ENCODE results near the gene ZNF22.

The ZNF22 gene

GRCh38 chr10:44961931-44962750 is 38.6 kb upstream of the ZNF22 start:
- TF ChIP-seq, protein P1, sequence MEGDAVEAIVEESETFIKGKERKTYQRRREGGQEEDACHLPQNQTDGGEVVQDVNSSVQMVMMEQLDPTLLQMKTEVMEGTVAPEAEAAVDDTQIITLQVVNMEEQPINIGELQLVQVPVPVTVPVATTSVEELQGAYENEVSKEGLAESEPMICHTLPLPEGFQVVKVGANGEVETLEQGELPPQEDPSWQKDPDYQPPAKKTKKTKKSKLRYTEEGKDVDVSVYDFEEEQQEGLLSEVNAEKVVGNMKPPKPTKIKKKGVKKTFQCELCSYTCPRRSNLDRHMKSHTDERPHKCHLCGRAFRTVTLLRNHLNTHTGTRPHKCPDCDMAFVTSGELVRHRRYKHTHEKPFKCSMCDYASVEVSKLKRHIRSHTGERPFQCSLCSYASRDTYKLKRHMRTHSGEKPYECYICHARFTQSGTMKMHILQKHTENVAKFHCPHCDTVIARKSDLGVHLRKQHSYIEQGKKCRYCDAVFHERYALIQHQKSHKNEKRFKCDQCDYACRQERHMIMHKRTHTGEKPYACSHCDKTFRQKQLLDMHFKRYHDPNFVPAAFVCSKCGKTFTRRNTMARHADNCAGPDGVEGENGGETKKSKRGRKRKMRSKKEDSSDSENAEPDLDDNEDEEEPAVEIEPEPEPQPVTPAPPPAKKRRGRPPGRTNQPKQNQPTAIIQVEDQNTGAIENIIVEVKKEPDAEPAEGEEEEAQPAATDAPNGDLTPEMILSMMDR (IDR thresholded peaks at IDR 0.05): no peak

DNA sequence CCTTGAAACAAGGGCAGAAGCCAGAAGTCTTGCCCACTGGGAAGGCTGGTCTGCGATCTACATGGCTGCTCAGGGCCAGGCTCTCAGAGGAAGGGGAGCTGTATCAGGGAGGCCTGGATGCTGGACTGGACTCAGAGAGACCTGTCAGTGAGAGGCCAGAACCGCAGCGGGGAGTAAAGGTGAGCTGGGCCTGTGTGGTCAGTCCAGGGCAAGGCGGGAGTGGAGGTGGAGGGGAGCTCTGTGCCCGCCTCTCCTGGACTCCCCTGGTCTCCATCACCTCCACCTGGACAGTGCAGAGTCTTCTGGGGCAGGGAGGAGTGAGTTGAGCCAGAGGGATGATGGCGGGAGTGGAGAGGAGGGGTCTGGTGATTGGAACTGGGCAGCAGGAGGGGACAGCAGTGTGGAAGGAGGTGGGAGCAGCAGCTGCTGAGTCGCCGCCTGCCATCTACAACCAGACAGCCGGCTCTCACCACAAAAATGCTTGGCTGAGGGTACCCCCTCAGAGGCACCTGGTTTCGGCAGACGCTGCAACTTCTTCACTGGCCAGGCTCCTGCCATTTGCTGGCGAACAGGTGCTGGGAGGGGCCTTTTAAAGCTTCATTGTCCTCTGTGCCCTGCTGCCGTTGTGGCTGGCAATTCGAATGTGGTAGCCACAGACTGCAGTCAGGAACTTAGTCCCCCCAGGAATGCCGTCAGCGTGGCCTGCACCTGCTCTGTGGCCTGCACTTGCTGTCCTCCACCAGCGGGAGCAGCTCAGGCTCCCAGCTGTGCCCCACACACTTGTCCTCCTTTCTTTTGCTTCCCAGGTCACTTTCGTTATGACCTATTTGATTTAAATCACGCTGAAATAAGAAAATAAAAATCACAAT is 37.6 kb upstream of the ZNF22 start:
- TF ChIP-seq, protein P1 (IDR thresholded peaks at IDR 0.05): no peak

- TF ChIP-seq, protein P1 (IDR thresholded peaks at IDR 0.05): no peak
Observed at GRCh38 chr10:44963772-44964633, 36.7 kb upstream of the ZNF22 start.

DNA sequence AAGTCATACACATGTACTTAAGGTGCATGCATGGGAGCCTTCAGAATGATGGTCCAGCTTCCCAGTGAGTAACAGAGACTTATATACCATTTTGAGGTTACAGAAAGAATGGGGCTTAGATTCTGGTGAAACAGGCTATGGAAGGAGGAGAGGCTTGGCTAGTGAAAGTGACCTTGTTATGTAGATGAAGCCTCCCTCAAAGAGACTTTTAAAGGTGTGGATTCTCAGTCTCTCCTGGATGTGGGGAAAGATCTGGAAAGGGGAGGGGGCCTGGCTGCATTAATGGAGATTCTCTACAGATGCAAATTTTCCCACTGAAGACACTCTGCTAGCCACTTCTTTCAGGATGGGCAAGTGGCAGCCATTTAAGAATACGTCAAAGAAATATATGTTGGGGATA is 35.6 kb upstream of the ZNF22 start:
- TF ChIP-seq, protein P1 (IDR thresholded peaks at IDR 0.05): no peak

DNA sequence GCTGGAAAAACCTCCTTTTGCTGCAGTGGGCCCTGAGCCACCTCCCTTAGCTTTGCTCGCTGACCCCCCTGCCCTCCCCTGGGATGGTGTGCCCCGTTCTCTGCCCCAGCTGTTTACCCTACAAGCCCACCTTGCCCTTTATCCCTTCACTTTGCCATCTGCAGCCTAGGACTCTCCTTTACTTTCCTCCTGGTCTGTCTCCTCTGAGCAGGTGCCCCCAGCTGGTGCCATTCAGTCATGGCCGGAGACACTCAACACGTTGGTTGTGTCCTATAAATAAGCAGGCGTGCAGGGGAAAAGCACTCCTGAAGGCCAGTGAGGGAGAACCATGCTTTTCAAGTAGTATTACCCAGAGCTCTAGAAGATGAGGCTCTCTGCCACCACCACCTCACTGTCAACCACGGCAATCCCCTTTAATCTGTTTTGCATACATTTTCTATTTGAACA is 35.0 kb upstream of the ZNF22 start:
- TF ChIP-seq, protein P1 (IDR thresholded peaks at IDR 0.05): no peak

- TF ChIP-seq, protein P1 (IDR thresholded peaks at IDR 0.05): no peak
Observed at GRCh38 chr10:44966129-44966815, 34.5 kb upstream of the ZNF22 start.
